ENCODE data around the gene UPK3B. TPM values are rescaled to one million over a fixed set of nuclear protein-coding genes. Genes with fewer than 3 reads are reported as not detected.
"Not testable (repeated sequence)": the region's sequence is repeated elsewhere in the genome, so short reads cannot be mapped to it uniquely, and the experiment has no call there.

Gene UPK3B
- total RNA-seq, 1 donor from 2014 or later = 0.87 TPM

DNA sequence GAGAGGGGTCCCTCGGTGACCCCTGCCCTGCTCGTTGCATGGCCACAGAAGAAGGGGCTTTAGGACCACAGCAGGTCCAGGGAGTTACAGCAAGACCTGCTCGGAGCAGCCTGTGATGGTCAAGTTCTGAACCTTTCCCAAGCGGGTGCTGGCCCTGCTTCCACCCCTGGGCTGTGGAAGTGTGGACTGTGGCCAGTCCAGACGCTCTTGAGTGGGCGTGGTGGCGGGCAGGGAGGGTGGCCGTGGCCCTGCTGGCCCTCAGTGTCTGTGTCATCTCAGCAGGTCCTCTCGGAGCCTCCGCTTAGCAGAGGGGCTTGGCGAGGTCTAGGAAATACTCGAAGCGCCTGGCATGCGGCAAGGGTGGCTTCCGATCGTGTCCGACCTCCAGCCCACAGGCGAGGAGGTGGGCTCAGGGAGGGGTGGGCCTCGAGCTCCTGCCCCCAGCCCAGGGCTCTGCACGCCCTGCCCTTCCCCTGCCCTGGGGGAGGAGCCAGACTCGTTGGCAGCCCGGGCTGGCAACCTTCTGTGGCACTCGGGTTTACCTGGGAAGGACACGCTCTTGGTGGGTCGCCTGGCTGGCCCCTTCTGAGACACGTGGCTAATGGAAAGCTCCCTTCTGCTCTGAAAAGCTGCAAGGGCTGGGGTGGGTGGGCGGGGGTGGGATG is 12.3 kb upstream of the UPK3B start:
- not testable (repeated sequence) for DNase-seq (ENCODE audit: low spot score); H3K4me1 Mint-ChIP-seq (ENCODE audit: unreplicated experiment); H3K27me3 Mint-ChIP-seq (ENCODE audit: unreplicated experiment); H3K4me3 Mint-ChIP-seq (ENCODE audit: unreplicated experiment); H3K27ac Mint-ChIP-seq (ENCODE audit: unreplicated experiment); H3K9me3 Mint-ChIP-seq (ENCODE audit: unreplicated experiment); H3K36me3 Mint-ChIP-seq (ENCODE audit: low read depth, unreplicated experiment)

GRCh38 chr7:76498583-76499200 is 11.7 kb upstream of the UPK3B start:
- H3K27me3 Mint-ChIP-seq (ENCODE audit: unreplicated experiment); H3K9me3 Mint-ChIP-seq (ENCODE audit: unreplicated experiment); DNase-seq (ENCODE audit: low spot score); H3K4me3 Mint-ChIP-seq (ENCODE audit: unreplicated experiment); H3K4me1 Mint-ChIP-seq (ENCODE audit: unreplicated experiment); H3K36me3 Mint-ChIP-seq (ENCODE audit: low read depth, unreplicated experiment); H3K27ac Mint-ChIP-seq (ENCODE audit: unreplicated experiment): not testable (repeated sequence)

DNA sequence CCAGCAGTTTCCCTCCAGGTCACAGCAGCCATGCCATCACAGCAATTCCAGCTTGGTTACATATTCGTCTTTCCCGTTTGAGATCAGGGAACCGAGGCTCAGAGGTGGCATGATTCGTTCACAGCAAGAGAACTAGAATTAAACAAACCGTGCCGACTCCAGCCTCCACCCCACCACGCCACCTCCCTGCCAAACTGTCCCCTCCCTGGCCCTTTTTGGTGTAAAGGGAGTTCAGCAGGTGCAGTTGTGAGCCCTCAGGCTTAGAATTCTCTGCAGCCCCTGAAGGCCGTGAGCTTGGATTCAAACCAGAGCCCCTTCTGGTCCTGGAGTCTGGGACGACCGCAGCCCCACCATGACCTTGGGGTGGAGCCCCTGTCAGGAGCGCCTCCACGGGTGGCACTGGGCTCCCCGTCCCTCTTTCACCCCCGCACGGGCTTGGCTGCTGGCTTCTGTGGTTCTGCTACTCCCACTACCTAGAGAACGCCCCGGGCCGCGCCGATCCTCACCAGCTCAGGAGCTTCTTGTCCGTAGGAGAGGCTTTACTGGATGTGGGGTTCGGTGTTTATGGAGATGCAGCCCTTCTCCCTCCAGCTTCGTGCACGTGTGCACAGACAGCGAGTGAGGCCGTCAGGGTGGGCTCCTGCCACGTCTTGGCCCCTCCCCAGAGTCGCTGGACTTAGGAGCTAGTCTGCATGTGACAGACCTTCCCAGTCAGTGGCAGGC is 11.0 kb upstream of the UPK3B start:
- not testable (repeated sequence) for H3K4me3 Mint-ChIP-seq (ENCODE audit: unreplicated experiment); H3K36me3 Mint-ChIP-seq (ENCODE audit: low read depth, unreplicated experiment); H3K27me3 Mint-ChIP-seq (ENCODE audit: unreplicated experiment); H3K4me1 Mint-ChIP-seq (ENCODE audit: unreplicated experiment); H3K27ac Mint-ChIP-seq (ENCODE audit: unreplicated experiment); H3K9me3 Mint-ChIP-seq (ENCODE audit: unreplicated experiment); DNase-seq (ENCODE audit: low spot score)

- H3K4me3 Mint-ChIP-seq (ENCODE audit: unreplicated experiment); H3K27ac Mint-ChIP-seq (ENCODE audit: unreplicated experiment); H3K36me3 Mint-ChIP-seq (ENCODE audit: low read depth, unreplicated experiment); H3K27me3 Mint-ChIP-seq (ENCODE audit: unreplicated experiment); H3K4me1 Mint-ChIP-seq (ENCODE audit: unreplicated experiment); DNase-seq (ENCODE audit: low spot score); H3K9me3 Mint-ChIP-seq (ENCODE audit: unreplicated experiment): not testable (repeated sequence)
Measured at GRCh38 chr7:76499924-76500241, 10.5 kb upstream of the UPK3B start.

- not testable (repeated sequence) for DNase-seq (ENCODE audit: low spot score); H3K9me3 Mint-ChIP-seq (ENCODE audit: unreplicated experiment); H3K36me3 Mint-ChIP-seq (ENCODE audit: low read depth, unreplicated experiment); H3K4me1 Mint-ChIP-seq (ENCODE audit: unreplicated experiment); H3K27ac Mint-ChIP-seq (ENCODE audit: unreplicated experiment); H3K4me3 Mint-ChIP-seq (ENCODE audit: unreplicated experiment)
- H3K27me3 Mint-ChIP-seq (ENCODE audit: unreplicated experiment) = peaks cover 11% of the 10 kb centered on the region
Measured at GRCh38 chr7:76502224-76502623, 8.1 kb upstream of the UPK3B start.

DNA sequence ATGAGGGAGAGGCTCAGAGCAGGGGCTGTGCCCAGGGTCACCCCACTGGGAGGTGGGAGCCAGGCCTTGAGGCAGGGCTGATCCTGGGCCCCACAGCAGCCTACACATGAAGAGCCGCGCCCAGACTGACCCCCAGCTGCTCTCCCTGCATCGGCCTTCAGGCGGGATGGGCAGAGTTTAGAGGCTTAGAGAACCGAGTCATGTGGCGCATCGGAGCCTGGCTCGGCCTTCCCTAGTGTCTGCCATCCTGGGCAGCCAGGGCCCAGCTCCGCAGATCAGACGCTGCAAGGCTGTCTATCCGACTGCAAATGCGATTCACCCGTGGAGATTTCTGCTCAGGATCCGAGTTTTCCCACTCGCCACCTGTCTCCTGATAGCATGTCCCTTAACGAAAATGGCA is 7.5 kb upstream of the UPK3B start:
- H3K4me1 Mint-ChIP-seq (ENCODE audit: unreplicated experiment); H3K4me3 Mint-ChIP-seq (ENCODE audit: unreplicated experiment); H3K36me3 Mint-ChIP-seq (ENCODE audit: low read depth, unreplicated experiment); H3K27ac Mint-ChIP-seq (ENCODE audit: unreplicated experiment); H3K9me3 Mint-ChIP-seq (ENCODE audit: unreplicated experiment); DNase-seq (ENCODE audit: low spot score): not testable (repeated sequence)
- H3K27me3 Mint-ChIP-seq (ENCODE audit: unreplicated experiment) = peaks cover 11% of the 10 kb centered on the region

DNA sequence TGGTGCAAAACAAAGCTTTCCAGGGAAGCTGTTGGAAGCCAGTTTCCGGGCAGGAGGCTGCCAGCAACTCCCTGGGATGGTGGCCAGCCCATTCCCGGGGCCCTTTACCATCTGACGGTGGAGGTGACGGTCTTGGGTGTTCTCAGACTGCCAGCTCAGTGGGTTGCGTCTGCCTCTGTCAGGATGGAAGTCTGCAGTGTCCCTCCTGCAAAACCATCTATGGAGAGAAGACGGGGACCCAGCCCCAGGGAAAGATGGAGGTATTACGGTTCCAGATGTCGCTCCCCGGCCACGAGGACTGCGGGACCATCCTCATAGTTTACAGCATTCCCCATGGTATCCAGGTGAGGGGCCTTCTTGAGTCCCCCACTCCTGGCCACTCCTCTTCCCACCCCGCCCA is 7.1 kb upstream of the UPK3B start:
- not testable (repeated sequence) for H3K9me3 Mint-ChIP-seq (ENCODE audit: unreplicated experiment); DNase-seq (ENCODE audit: low spot score)

DNA sequence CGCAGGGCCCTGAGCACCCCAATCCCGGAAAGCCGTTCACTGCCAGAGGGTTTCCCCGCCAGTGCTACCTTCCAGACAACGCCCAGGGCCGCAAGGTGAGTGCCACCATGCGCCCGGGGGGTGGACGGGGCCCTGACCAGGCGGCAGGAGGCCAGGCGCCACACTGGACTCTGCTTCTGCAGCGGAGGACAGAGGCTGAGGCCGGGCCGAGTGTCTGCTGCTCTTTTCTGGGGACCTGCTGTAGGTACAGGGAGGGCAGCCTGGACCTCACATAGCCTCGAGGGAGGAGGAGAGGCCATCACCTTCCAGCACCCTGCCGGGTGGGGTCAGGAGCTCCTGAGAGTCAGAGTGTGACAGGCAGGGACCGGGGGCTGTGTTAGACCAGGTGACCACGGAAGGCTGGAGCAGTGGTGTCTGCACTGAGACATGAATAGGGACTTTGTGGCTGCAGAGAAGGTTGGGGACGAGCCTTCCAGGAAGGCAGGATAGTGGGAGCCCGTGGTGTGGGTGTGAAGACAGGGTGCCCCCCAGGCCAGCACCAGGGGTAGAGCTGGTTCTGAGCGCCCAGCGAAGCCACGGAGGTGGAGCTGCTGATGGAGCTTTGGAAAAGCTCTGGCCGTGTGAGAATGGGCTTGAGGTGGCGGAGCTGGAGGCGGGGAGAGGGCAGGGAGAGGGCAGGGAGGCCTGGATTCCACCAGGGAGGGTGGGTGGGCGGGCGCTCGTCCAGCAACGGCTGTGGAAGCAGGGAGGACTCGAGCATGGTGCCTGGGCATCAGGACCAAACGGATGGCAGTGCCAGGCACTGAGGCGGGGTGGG is 5.8 kb upstream of the UPK3B start:
- not testable (repeated sequence) for H3K4me1 Mint-ChIP-seq (ENCODE audit: unreplicated experiment); DNase-seq (ENCODE audit: low spot score); H3K9me3 Mint-ChIP-seq (ENCODE audit: unreplicated experiment); H3K27ac Mint-ChIP-seq (ENCODE audit: unreplicated experiment); H3K4me3 Mint-ChIP-seq (ENCODE audit: unreplicated experiment); H3K36me3 Mint-ChIP-seq (ENCODE audit: low read depth, unreplicated experiment)
- H3K27me3 Mint-ChIP-seq (ENCODE audit: unreplicated experiment) = peaks cover 11% of the 10 kb centered on the region

More for the DNA sequence above, 7.1 kb upstream of the UPK3B start:
- peaks cover 11% of the 10 kb centered on the region for H3K27me3 Mint-ChIP-seq (ENCODE audit: unreplicated experiment)
- not testable (repeated sequence) for H3K4me3 Mint-ChIP-seq (ENCODE audit: unreplicated experiment); H3K4me1 Mint-ChIP-seq (ENCODE audit: unreplicated experiment); H3K36me3 Mint-ChIP-seq (ENCODE audit: low read depth, unreplicated experiment); H3K27ac Mint-ChIP-seq (ENCODE audit: unreplicated experiment)
